ENCODE data around the gene IBA57. TPM values are rescaled to one million over a fixed set of nuclear protein-coding genes. Genes with fewer than 3 reads are reported as not detected.

Gene IBA57
- total and polyA plus RNA-seq, 2 of the 8 experiments (the other 6 are each of a cell fraction or from before 2014, with no cell fraction given) = 2.6 to 5.9 TPM

DNA sequence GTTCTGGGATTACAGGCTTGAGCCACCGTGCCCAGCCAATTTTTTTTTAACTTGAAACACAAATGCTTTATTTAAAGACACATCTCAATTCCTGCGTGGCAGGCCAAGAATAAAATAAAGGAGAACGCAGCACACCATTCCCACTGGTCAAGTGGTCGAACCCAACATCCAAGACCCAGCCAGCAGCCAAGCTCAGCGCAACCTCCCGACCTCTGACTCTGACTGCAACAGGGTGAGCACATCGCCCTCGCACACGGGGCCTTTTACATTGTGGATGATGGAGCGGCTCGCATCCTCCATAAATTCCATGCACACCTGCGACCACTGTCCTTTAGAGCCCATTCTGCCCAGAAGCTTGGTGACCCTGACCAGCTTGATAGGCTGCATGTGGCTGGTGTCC is 31.0 kb upstream of the IBA57 start:
- Histone ChIP-seq H3K9me3 (ENCODE audit: insufficient read depth in 2 of 2, low read depth in 1 of 2, low read length in 1 of 2) (no peaks in the 10 kb centered on the region), H3K14ac (ENCODE audit: insufficient read length) (no peak overlapping the region), H2BK15ac (ENCODE audit: low read length) (no peak overlapping the region), H3K36me3 (ENCODE audit: control insufficient read depth in 2 of 4, insufficient read depth in 4 of 4, low read length in 3 of 4) (no peaks in the 10 kb centered on the region), H3K79me2 (ENCODE audit: control insufficient read depth in 1 of 2, insufficient read depth in 2 of 2, low read length in 2 of 2) (no peaks in the 10 kb centered on the region), H3K4me1 (replicated peaks in 1 of 4; ENCODE audit: control insufficient read depth in 3 of 4, insufficient read depth in 4 of 4, low read length in 3 of 4) (no peaks in the 10 kb centered on the region; a peak in 1 of 7 replicates), H4K20me1 (replicated peaks in 1 of 2; ENCODE audit: control insufficient read depth in 1 of 2, insufficient read depth in 2 of 2, low read length in 2 of 2) (no peaks in the 10 kb centered on the region), H3K27me3 (replicated peaks in 1 of 4; ENCODE audit: control insufficient read depth in 3 of 4, extremely low read depth in 1 of 4, insufficient read depth in 3 of 4, low read length in 3 of 4) (peaks cover 0 to 30% (median 7%) of the 10 kb centered on the region in 4 experiments; a peak in 6 of 7 replicates), H3K4me2 (ENCODE audit: insufficient read depth in 1 of 2, low read depth in 2 of 2, low read length in 2 of 2) (no peak overlapping the region), H2AFZ (ENCODE audit: low read length) (no peak overlapping the region), H3K4me3 (ENCODE audit: extremely low read depth in 1 of 4, insufficient read depth in 2 of 4, low read depth in 3 of 4, low read length in 4 of 4) (no peak overlapping the region), H3K18ac (ENCODE audit: extremely low read depth, low read length) (no peak overlapping the region), H4K5ac (ENCODE audit: insufficient read length, low read depth, low read length) (no peak overlapping the region), H3K79me1 (ENCODE audit: low read depth, low read length) (no peaks in the 10 kb centered on the region), H3K27ac (ENCODE audit: low read depth, low read length) (no peak overlapping the region), H2BK5ac (ENCODE audit: low read depth, low read length) (no peak overlapping the region), H3K4ac (replicated peaks; ENCODE audit: insufficient read length, low read depth, low read length) (no peak overlapping the region), H2AK5ac (ENCODE audit: low read depth, low read length) (0 out of 2 replicates have a peak overlapping the region, but pooled peaks have one; percentile 53), H2BK120ac (replicated peaks; ENCODE audit: low read depth, low read length) (no peak overlapping the region), H3K56ac (replicated peaks; ENCODE audit: insufficient read length, low read depth, low read length) (no peak overlapping the region), H2BK20ac (ENCODE audit: low read length) (no peak overlapping the region), H4K8ac (ENCODE audit: extremely low read depth, insufficient read depth, low read length) (no peak overlapping the region), H4K91ac (replicated peaks; ENCODE audit: insufficient read length, low read length) (no peak overlapping the region), H3K9ac (replicated peaks in 1 of 4; ENCODE audit: extremely low read depth in 1 of 4, low read depth in 3 of 4, low read length in 3 of 4) (no peak overlapping the region), H2BK12ac (ENCODE audit: low read depth, low read length) (no peak overlapping the region), H3K23me2 (ENCODE audit: low read depth, low read length) (no peaks in the 10 kb centered on the region), H3K23ac (ENCODE audit: insufficient read length) (no peak overlapping the region)
- 94% methylated on average over 12 of the region's 12 CpGs; no CpG with 5 or more reads in 1 of the 2 experiments for WGBS, 2 experiments (ENCODE audit: extremely low coverage in 1 of 2, insufficient coverage in 1 of 2, insufficient read length in 1 of 2, insufficient replicate concordance in 2 of 2, low coverage in 1 of 2, low lambda C conversion rate in 2 of 2, missing lambda C conversion rate in 1 of 2)
- POLR2A ChIA-PET (ENCODE audit: partially characterized antibody) = interaction anchor here (1.5 kb wide), 1 partner anchor 30 kb away, joined by 3 read pairs; no protein-coding TSS in a partner anchor
- FAIRE-seq (no peak), DNase-seq (ENCODE audit: low read depth in 1 of 2, low spot score in 2 of 2) (no peak)
- CTCF ChIA-PET (ENCODE audit: partially characterized antibody) = interaction anchor here (3.4 kb wide), 1 partner anchor 31 kb away, joined by 17 read pairs; the partner anchor contains the start of gene IBA57
- TF ChIP-seq PHF8 (conservative IDR thresholded peaks at IDR 0.05; ENCODE audit: low read depth, low read length) = no peak
- TF ChIP-seq TBP (IDR thresholded peaks at IDR 0.05; ENCODE audit: low read depth, low read length) = no peak
- TF ChIP-seq FOSL1 (IDR thresholded peaks at IDR 0.05; ENCODE audit: insufficient read depth, low read depth, low read length) = no peak
- TF ChIP-seq GABPA (IDR thresholded peaks at IDR 0.05; ENCODE audit: borderline replicate concordance, insufficient read depth, low read length) = no peak
- no peak for TF ChIP-seq RFX5 (IDR thresholded peaks at IDR 0.05; ENCODE audit: borderline replicate concordance, low read depth, low read length)
